OCI-LY1 (cell line): ENCODE measurements around the gene ANGEL2.

Experiments
- CTCF ChIP-seq: fragments of 200-600 bp; sonication (generic), shearing (Covaris generic); IDR thresholded peaks from 2 replicates; pipeline ENCODE4 v1.5.1; 2017; ENCODE audit warnings: mild to moderate bottlenecking, antibody characterized with exemption, low read length, moderate library complexity, mixed read lengths
- EZH2 ChIP-seq: fragments of 200-600 bp; sonication (generic), shearing (Covaris generic); IDR thresholded peaks from 2 replicates; pipeline ENCODE4 v1.8.0; 2017; ENCODE audit warnings: borderline replicate concordance, mixed run types, mild to moderate bottlenecking, antibody characterized with exemption, low read length, moderate library complexity, mixed read lengths

DNA sequence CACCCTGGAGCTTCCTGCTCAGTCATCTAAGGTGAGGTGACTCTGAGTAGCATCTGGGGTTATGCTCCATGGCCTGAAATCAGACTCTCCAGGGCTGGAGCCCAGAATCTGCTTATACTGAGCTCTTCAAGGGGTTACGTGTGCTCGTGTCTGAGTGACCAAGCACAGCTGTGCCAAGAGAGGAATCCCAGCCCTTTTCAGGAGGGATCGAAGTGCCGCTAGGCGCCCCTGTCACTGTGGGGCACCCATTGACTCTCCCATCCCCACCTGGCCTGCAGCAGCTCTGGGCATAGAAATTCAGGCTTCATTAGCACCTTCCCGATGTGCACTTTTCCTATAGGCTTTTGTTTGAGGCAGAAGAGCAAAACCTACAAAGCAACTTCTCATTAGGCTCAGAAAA lies 51.6 kb downstream of the ANGEL2 start:
- TF ChIP-seq CTCF (no peak), EZH2 (no peak)
